NB4 (cell line): ENCODE results near the gene CCM2.
"Not testable (repeated sequence)": the region's sequence is repeated elsewhere in the genome, so short reads cannot be mapped to it uniquely, and the experiment has no call there.

Experiments
- DNase-seq: peaks from one replicate; pipeline ENCODE4 v3.0.0; 2010; ENCODE audit warnings: low read depth
- H3K4me3 ChIP-seq: one replicate; pipeline ENCODE4 v1.5.1; 2011; ENCODE audit warnings: mild to moderate bottlenecking, low read depth, low read length, moderate library complexity
- MYC ChIP-seq: IDR thresholded peaks from 2 replicates; pipeline ENCODE4 v1.6.1; 2011; ENCODE audit warnings: low read depth, low read length
- POLR2A ChIP-seq: IDR thresholded peaks from 2 replicates; pipeline ENCODE4 v1.6.1; 2011; ENCODE audit warnings: mild to moderate bottlenecking; ENCODE audit not compliant: insufficient read length; ENCODE audit errors: extremely low read depth
- TF ChIP-seq, protein P1 (sequence below): IDR thresholded peaks from one replicate; pipeline ENCODE4 v1.5.1; 2012; ENCODE audit warnings: low read depth, low read length
- TF ChIP-seq, protein P2 (sequence below): IDR thresholded peaks from 2 replicates; pipeline ENCODE4 v1.6.1; 2011; ENCODE audit warnings: low read depth, low read length

CCM2 gene

DNA sequence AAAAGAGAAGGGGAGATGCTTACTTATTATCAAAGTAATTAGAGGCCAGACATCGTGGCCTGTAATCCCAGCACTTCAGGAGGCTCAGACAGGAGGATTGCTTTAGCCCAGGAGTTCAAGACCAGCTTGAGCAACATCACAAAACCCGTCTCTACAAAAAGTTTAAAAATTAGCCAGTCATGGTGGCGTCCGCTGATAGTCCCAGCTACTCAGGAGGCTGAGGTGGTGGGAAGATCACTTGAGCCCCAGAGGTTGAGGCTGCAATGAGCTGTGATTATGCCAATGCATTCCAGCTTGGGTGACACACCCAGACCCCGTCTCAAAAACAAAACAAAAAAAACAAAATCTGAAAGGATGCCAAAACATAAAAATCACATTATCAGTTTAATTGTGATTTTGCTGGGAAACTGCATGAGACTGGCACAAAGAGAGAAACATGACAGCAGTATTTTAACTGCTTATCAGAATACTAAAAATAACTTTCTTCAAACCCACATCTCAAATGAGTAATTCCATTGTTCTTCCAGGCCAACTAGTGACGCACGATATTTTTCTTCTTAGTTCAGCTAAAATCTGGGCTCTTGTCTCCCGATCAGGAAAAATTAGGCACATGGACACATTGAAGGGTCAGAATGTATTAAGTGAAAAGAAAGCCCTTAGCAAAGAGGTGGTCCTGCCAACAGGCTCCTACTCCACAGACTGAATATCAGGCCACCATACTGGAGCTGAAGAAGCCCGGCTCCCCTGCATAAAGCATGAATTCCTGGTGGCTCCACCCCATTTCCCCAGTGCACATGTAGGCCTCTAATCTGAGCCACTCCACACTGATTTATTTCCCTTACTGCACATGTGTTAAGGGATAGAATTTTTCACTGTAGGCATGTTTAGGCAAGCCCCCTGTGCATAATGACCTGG is 9.6 kb upstream of the CCM2 start:
- H3K4me3 ChIP-seq, result no peak overlapping the region
- DNase-seq, result no peak
- TF ChIP-seq, protein P1, sequence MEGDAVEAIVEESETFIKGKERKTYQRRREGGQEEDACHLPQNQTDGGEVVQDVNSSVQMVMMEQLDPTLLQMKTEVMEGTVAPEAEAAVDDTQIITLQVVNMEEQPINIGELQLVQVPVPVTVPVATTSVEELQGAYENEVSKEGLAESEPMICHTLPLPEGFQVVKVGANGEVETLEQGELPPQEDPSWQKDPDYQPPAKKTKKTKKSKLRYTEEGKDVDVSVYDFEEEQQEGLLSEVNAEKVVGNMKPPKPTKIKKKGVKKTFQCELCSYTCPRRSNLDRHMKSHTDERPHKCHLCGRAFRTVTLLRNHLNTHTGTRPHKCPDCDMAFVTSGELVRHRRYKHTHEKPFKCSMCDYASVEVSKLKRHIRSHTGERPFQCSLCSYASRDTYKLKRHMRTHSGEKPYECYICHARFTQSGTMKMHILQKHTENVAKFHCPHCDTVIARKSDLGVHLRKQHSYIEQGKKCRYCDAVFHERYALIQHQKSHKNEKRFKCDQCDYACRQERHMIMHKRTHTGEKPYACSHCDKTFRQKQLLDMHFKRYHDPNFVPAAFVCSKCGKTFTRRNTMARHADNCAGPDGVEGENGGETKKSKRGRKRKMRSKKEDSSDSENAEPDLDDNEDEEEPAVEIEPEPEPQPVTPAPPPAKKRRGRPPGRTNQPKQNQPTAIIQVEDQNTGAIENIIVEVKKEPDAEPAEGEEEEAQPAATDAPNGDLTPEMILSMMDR, result no peak
- TF ChIP-seq, protein P2, sequence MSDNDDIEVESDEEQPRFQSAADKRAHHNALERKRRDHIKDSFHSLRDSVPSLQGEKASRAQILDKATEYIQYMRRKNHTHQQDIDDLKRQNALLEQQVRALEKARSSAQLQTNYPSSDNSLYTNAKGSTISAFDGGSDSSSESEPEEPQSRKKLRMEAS, result no peak
- no peak for TF ChIP-seq POLR2A
- TF ChIP-seq MYC, result no peak

DNA sequence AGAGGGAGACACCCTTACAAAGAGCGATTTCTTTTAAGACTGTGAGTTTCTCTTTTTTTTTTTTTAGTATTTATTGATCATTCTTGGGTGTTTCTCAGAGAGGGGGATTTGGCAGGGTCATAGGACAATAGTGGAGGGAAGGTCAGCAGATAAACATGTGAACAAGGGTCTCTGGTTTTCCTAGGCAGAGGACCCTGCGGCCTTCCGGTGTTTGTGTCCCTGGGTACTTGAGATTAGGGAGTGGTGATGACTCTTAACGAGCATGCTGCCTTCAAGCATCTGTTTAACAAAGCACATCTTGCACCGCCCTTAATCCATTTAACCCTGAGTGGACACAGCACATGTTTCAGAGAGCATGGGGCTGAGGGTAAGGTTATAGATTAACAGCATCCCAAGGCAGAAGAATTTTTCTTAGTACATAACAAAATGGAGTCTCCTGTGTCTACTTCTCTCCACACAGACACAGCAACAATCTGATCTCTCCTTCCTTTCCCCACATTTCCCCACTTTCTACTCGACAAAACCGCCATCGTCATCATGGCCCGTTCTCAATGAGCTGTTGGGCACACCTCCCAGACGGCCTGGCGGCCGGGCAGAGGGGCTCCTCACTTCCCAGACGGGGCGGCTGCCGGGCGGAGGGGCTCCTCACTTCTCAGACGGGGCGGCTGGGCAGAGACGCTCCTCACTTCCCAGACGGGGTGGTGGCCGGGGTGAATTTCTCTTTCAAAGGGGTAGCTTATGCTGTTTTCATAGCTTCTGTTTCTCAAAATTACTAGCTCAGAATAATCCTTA is 7.8 kb upstream of the CCM2 start:
- DNase-seq, H3K4me3 ChIP-seq: not testable (repeated sequence)

DNA sequence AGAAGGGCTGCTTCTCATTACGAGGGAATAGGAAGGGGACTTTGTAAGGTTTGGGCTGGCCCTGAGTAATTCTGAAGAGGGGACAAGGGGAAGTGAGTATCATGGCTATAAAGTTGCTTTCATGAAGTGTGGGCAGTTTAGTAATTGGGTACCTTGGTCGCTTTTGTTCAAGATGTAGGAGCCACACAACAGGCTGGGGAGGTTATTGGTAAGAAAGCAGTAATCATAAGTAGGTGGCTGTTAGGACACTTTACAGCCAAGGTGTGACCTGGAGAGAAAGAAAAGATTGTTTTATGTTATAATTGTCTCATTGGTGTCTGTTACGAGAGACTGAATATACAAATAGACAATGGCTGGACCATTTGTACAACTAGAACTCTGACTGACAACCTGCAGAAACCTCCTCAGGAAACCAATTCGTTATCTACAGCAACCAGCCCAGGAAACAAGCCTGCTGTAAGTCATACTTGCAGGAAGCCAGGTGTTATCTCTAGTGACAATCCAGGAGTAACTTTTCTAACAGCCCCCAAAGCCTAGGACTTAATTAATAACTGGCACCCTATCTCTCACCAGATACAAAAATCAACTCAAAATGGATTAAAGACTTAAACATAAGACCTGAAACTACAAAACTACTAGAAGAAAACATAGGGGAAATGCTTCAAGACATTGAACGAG is 5.0 kb upstream of the CCM2 start:
- DNase-seq, result peak; percentile 44
- TF ChIP-seq, protein P2, result no peak
- TF ChIP-seq POLR2A, result no peak
- TF ChIP-seq, protein P1, result no peak
- TF ChIP-seq MYC, result no peak
- no peak overlapping the region for H3K4me3 ChIP-seq

DNA sequence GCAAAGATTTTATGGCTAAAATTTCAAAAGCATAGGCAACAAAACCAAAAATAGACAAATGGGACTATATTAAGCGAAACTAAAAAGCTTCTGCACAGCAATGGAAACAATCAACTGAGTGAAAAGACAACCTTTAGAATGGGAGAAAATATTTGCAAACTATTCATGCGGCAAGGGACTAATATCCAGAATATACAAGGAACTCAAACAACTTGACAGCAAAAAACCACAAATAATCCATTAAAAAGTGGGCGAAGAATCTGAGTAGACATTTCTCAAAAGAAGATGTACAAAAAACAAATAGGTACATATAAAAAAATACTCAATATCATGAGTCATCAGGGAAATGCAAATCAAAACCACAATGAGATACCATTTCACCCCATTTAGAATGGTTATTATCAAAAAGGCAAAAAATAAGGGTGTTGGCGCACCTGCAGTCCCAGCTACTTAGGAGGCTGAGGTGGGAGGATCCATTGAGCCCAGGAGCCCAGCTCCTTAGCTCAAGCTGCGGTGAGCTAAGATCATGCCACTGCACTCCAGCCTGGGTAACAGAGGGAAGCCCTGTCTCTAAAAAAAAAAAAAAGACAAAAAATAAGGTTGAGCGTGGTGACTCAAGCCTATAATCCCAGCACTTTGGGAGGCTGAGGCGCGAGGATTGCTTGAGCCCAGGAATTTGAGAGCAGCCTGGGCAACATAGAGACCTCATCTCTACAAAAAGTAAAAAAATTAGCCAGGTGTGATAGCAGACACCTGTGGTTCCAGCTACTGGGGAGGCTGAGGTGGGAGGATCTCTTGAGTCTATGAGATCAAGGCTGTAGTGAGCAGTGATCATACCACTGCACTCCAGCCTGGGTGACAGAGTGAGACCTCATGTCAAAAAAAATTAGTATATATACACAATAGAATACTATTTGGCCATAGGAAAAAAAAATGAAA is 4.2 kb upstream of the CCM2 start:
- no peak for DNase-seq
- no peak overlapping the region for H3K4me3 ChIP-seq
- no peak for TF ChIP-seq MYC
- TF ChIP-seq, protein P2, result no peak
- TF ChIP-seq, protein P1, result no peak

DNA sequence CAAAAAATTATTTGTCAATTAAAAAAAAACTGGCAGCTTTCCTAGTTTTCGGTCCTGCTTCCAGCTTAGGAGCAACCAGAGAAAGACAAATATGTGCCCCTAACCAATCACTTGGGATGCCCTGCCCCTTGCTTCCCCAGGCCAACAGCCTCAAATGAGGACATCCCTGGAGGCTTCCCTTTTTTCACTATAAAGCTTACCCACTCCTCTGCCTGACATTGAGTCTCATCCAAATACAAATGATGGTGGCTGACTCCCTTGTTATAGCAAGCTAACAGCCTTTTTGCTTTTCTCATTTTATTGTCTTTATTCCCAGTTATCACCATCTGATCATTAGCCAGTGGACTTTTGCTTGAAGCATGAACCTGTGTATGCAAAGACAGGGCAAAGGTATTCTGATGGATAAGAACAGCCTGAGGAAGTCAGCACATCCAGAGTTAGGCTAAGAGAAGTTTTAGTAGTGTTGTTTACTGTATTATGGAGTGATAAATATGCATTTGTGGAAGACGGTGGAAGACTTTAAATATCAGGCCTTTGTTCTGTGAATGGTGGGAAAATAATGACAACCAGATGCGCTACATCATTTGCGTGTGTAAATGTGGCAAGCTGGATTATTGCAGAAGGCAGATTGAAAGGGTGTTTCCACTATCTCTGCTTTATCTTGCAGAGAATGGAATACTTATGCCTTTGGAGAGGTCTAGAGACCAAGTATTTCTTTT is 1.7 kb upstream of the CCM2 start:
- DNase-seq, result peak; percentile 59
- no peak for TF ChIP-seq MYC
- TF ChIP-seq, protein P2, result no peak
- TF ChIP-seq, protein P1, result no peak
- no peak for TF ChIP-seq POLR2A
- peak overlapping the region; percentile 75 for H3K4me3 ChIP-seq
